GM18526 (cell line): ENCODE results near the gene GJA10.

Experiments used
- POLR2A ChIP-seq: IDR thresholded peaks from 3 replicates; pipeline ENCODE4 v1.6.1; 2011; ENCODE audit not compliant: insufficient read length; ENCODE audit errors: extremely low read depth

The GJA10 gene

GRCh38 chr6:89894169-89894568, at the start of gene GJA10:
Gene GJA10, plus strand, starts transcription at chr6:89894469. Its CDS starts 0 bp downstream, at chr6:89894469.
- TF ChIP-seq POLR2A: no peak

GRCh38 chr6:89853068-89853467, 41.2 kb upstream of the GJA10 start:
- TF ChIP-seq POLR2A: no peak

GRCh38 chr6:89858041-89858440, 36.2 kb upstream of the GJA10 start:
- TF ChIP-seq POLR2A: no peak

DNA sequence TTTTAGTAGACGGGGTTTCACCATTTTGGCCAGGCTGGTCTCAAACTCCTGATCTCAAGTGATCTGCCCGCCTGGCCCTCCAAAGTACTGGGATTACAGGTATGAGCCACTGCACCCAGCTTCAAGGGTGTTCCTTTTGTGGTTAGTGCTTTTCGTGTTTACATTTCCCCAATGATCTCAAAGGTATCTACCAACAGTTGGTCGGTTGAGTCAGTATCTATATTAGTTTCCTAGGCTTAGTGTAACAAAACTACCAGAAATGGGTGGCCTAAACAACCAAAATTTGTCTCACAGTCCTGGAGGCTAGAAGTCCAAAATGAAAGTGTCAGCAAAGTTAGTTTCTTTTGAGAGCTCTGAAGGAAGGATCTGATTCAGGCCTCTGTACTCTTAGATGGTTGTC, 34.5 kb upstream of the GJA10 start:
- no peak for TF ChIP-seq POLR2A

DNA sequence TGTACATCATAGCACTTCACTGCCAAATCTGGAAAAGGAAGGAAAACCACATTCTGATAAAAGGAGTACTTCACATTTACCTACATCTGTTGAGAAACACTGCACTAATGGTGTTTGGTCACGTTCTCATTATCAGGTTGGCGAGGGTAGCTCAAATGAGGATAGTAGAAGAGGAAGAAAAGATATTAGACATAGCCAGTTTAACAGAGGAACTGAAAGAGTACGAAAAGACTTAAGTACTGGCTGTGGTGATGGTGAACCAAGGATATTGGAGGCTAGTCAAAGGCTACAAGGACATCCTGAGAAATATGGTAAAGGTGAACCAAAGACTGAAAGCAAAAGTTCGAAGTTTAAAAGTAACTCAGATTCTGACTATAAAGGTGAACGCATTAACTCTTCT, 32.0 kb upstream of the GJA10 start:
- no peak for TF ChIP-seq POLR2A

- TF ChIP-seq POLR2A: no peak
Observed at GRCh38 chr6:89862698-89863097, 31.6 kb upstream of the GJA10 start.

GRCh38 chr6:89866024-89866678, 28.1 kb upstream of the GJA10 start:
- no peak for TF ChIP-seq POLR2A

GRCh38 chr6:89873721-89874120, 20.5 kb upstream of the GJA10 start:
- TF ChIP-seq POLR2A: no peak

GRCh38 chr6:89874438-89874837, 19.8 kb upstream of the GJA10 start:
- no peak for TF ChIP-seq POLR2A

GRCh38 chr6:89886378-89887120, 7.7 kb upstream of the GJA10 start:
- no peak for TF ChIP-seq POLR2A

DNA sequence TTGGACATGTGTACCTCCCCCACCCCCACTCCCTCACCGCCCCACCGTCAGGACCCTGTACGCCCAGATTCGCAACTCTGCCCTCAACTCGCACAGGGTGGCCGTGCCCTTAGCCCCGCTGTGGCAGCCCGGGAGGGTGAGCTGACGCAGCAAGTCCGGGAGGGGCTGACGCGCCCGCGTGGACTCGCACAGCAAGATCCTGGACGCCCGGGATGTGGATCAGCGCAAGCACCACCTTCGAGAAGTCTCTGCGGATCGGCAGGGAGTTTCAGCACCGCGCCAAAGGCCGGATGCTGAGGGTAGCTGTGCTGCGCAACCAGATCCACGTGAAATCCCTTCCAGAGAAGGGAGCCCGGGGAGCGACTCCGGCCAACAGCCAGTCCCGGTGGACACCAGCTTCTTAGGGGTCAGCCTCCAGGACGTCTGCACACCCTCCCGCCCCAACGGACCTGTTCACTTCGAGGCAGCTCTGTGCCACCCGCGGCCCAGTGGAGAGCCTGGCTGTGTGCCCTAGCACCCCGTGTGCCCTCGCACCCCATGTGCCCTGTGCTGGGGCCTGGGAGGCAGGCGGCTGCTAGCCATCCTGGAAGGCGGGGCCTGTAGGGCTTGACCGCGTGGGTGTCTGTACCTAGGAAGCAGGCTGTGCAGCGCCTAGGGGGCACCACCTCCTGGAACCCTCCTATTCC, 6.7 kb upstream of the GJA10 start:
- no peak for TF ChIP-seq POLR2A

DNA sequence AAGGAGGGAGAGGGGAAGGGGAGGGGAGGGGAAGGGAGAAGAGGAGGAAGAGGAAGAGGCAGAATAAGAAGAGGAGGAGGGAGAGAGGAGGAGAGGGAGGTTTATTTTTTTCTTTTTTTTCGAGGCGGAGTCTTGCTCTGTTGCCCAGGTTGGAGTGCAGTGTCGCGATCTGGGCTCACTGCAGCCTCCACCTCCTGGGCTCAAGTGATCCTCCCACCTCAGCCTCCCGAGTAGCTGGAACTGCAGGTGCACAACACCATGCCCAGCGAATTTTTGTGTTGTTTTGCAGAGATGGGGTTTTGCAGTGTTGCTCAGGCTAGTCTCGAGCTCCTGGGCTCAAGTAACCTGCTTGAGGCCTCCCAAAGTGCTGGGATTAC, 6.1 kb upstream of the GJA10 start:
- no peak for TF ChIP-seq POLR2A

GRCh38 chr6:89888871-89889270, 5.4 kb upstream of the GJA10 start:
- no peak for TF ChIP-seq POLR2A

DNA sequence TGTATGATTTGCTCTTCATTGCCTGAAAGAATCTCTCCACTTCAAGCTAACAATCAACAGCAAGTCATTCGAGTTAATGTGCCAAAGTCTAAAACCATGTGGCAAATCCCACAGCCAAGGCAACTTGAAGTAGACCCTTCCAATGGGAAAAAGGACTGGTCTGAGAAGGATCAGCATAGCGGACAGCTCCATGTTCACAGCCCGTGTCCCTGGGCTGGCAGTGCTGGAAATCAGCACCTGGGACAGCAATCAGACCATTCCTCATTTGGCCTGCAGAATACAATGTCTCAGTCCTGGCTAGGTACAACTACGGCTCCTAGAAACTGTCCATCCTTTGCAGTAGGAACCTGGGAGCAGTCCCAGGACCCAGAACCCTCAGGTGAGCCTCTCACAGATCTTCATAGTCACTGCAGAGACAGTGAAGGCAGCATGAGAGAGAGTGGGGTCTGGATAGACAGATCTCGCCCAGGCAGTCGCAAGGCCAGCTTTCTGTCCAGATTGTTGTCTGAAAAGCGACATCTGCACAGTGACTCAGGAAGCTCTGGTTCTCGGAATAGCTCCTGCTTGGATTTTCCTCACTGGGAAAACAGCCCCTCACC, 1.1 kb downstream of the GJA10 start:
- TF ChIP-seq POLR2A: no peak

DNA sequence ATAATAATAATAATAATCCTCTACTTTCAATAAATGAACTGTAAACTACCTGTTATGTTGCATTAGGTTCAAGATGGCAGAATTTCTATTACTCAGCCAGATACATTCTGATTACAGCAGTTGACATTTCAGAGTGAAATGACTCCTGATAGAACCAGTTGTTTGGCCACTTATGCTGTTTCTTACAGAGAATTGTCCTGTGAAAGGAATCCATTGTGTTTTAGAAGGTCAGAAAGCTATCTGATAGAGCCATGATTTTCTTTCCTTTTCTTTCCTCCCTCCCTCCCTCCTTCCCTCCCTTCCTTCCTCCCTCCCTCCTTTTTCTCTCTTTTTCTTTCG, 16.6 kb downstream of the GJA10 start:
- TF ChIP-seq POLR2A: no peak
